Esophagus squamous epithelium (tissue), 5 donors: ENCODE measurements around the gene ENDOU. TPM values are rescaled to one million over a fixed set of nuclear protein-coding genes. Genes with fewer than 3 reads are reported as not detected.

ENCODE experiments used
- DNase-seq: peaks from one replicate; lab custom pipeline; 2025; lab: John Stamatoyannopoulos, UW
- H3K27ac ChIP-seq, 4 donors: fragments of 200-600 bp; sonication (generic); one replicate each; pipeline ENCODE4 v1.5.1; 2016 to 2019; ENCODE audit warnings: mild to moderate bottlenecking in 1 of 4
- H3K27me3 ChIP-seq, 4 donors: fragments of 200-600 bp; sonication (generic); 1 replicate in 3 of 4; 2 replicates in 1 of 4; pipeline versions ENCODE4 v1.5.1 to v1.6.0; 2017 to 2021; ENCODE audit warnings: antibody characterized with exemption in 1 of 4
- H3K36me3 ChIP-seq, 3 donors: fragments of 200-600 bp; sonication (generic); one replicate each; pipeline ENCODE4 v1.5.1; 2016 to 2019
- H3K4me1 ChIP-seq, 3 donors: fragments of 200-600 bp; sonication (generic); one replicate each; pipeline ENCODE4 v1.5.1; 2017 to 2019
- H3K4me3 ChIP-seq, 4 donors: fragments of 200-600 bp; sonication (generic); 1 replicate in 3 of 4; 2 replicates in 1 of 4; pipeline ENCODE4 v1.5.1; 2016 to 2019; ENCODE audit warnings: mild to moderate bottlenecking in 2 of 4, moderate library complexity in 1 of 4
- H3K9me3 ChIP-seq, 3 donors: fragments of 200-600 bp; sonication (generic); one replicate each; pipeline ENCODE4 v1.5.1; 2016 to 2019
- CTCF ChIP-seq, 6 experiments: fragments of 450-650 bp in 4 of 6; fragments of 200-600 bp in 2 of 6; sonication (generic) in 2 of 6; IDR thresholded peaks; one replicate each; pipeline ENCODE4 v1.5.1; 2016 to 2019; ENCODE audit warnings: antibody characterized with exemption in 6 of 6, mild to moderate bottlenecking in 4 of 6, moderate library complexity in 4 of 6
- POLR2A ChIP-seq, 4 donors: fragments of 450-650 bp; IDR thresholded peaks; one replicate each; pipeline ENCODE4 v1.6.1; 2017; ENCODE audit warnings: antibody characterized with exemption in 4 of 4, mild to moderate bottlenecking in 4 of 4, moderate library complexity in 3 of 4
- WGBS, 2 donors: methylation state at CpG; one replicate each; pipeline ENCODE4 v1.1.5; 2018; 5-methylcytosine and 5-hydroxymethylcytosine counted together
- intact Hi-C: fragments of 100-400 bp; cut with DNase I; formaldehyde crosslinking; loops from one replicate; pipeline ENCODE4 v1.15.0; 2022
- total RNA-seq, 4 donors: library from RNA; depleted of rRNA; stranded (reverse); fragments of >200 nt; gene quantifications; one replicate each; pipeline ENCODE4 v1.1.0, GENCODE V29; 2016
- donor health status: DM: yes; HTN: yes; CAD: no.

ENDOU gene
- total RNA-seq, 4 donors from 2014 or later, result 39.8 to 112 (median 46.3) TPM

GRCh38 chr12:47762850-47763465 lies 37.7 kb upstream of the ENDOU start:
- Histone ChIP-seq H3K9me3 (no peaks in the 10 kb centered on the region), H3K36me3 (no peaks in the 10 kb centered on the region), H3K4me1 (peaks cover 31 to 76% (median 42%) of the 10 kb centered on the region in 3 donors), H3K27me3 (no peaks in the 10 kb centered on the region), H3K4me3 (no peak overlapping the region), H3K27ac (peak overlapping the region; percentile 28 to 61 (median 54))
- intact Hi-C loops, result no loop called here
- 50 to 53% methylated on average over 2 to 3 of the region's 3 CpGs for WGBS, 2 donors
- TF ChIP-seq POLR2A (IDR thresholded peaks at IDR 0.05), result no peak
- TF ChIP-seq CTCF (IDR thresholded peaks at IDR 0.05), result no peak
- DNase-seq, result no peak

DNA sequence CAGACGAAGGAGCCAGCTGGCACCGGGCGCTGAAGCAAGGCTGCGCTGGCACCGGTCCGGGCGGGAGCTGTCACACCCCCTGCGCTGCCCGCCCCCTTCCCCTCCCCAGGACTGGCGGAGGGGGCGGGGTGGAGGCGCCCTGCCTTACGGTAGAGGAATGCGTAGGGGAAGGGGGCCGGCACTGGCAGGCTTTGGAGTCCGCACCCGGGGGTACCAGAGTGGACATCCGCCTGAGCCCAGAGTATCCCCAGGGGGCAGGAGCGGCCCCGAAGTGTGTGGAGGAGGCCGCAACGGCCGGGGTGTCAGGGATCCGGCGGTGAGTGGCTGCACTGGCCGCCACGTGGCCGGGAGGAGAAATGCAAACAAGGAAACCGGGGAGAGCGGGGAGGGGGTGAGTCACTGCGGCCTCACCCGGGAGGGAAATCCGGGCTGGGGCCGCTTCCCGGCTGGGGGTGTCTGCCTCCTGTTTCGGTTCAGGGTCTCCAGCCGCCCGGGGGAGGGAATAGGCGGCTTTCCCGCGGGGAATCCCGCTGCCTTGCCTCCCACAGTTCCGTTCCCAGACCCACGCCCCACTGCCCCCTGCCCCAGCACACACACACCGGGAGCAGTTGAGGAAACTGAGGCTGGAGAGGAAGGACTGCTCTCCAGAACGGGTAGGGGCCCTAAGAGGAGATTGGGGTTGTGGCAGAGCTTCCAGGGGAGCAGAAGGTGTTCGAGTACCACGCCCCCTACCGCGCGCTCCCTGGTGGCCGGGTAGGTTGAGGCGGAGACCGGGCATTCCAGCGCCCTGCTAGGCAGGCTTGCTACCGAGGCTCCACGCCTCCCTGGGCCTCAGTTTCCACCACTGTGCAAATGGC lies 33.8 kb upstream of the ENDOU start, which contains the start of gene RAPGEF3:
TSS of gene RAPGEF3 (minus strand) at position 47 of the 857 bp plus-strand sequence. CDS start 324 bp downstream, outside the sequence.
- WGBS, 2 donors, result 0% methylated on average over 31 to 38 of the region's 57 CpGs
- H3K36me3 ChIP-seq, result no peaks in the 10 kb centered on the region
- H3K27ac ChIP-seq, result peak within 1 kb of the TSS; percentile 90 to 93 (median 91)
- H3K9me3 ChIP-seq, result no peaks in the 10 kb centered on the region
- no peaks in the 10 kb centered on the region for H3K27me3 ChIP-seq
- H3K4me3 ChIP-seq, result peak within 1 kb of the TSS; percentile 54 to 77 (median 72)
- intact Hi-C loops, result no loop called here
- H3K4me1 ChIP-seq, result peaks cover 47 to 77% (median 55%) of the 10 kb centered on the region in 3 donors
- peak in 2 of 4 donors; percentile 7 to 41 for TF ChIP-seq POLR2A (IDR thresholded peaks at IDR 0.05)
- peak; percentile 34 to 69 (median 50) for TF ChIP-seq CTCF (IDR thresholded peaks at IDR 0.05)
- DNase-seq, result no peak

GRCh38 chr12:47758584-47758833 lies 33.2 kb upstream of the ENDOU start:
- 0% methylated on average over 2 of the region's 10 CpGs; no CpG with 5 or more reads in 1 of the 2 donors for WGBS, 2 donors
- Histone ChIP-seq H3K36me3 (no peaks in the 10 kb centered on the region), H3K27ac (peak overlapping the region; percentile 90 to 93 (median 91)), H3K9me3 (no peaks in the 10 kb centered on the region), H3K27me3 (no peaks in the 10 kb centered on the region), H3K4me3 (peak overlapping the region; percentile 54 to 77 (median 72)), H3K4me1 (peaks cover 48 to 77% (median 59%) of the 10 kb centered on the region in 3 donors)
- TF ChIP-seq CTCF (IDR thresholded peaks at IDR 0.05) (no peak), POLR2A (IDR thresholded peaks at IDR 0.05) (peak in 1 of 4 donors; percentile 7)
- no peak for DNase-seq
- intact Hi-C loops, result no loop called here

GRCh38 chr12:47757840-47758583 lies 32.7 kb upstream of the ENDOU start:
- H3K36me3 ChIP-seq, result no peaks in the 10 kb centered on the region
- 25 to 39% methylated on average over 8 to 13 of the region's 20 CpGs for WGBS, 2 donors
- H3K9me3 ChIP-seq, result no peaks in the 10 kb centered on the region
- H3K27me3 ChIP-seq, result no peaks in the 10 kb centered on the region
- H3K27ac ChIP-seq, result peak overlapping the region; percentile 90 to 93 (median 91)
- DNase-seq, result no peak
- TF ChIP-seq CTCF (IDR thresholded peaks at IDR 0.05), result no peak
- intact Hi-C loops, result no loop called here
- peak overlapping the region; percentile 54 to 77 (median 72) for H3K4me3 ChIP-seq
- H3K4me1 ChIP-seq, result peaks cover 48 to 77% (median 58%) of the 10 kb centered on the region in 3 donors
